SK-N-MC (cell line): ENCODE data around the gene ASTN2.

Source experiments
- DNase-seq: peaks from one replicate; pipeline ENCODE4 v3.0.0-alpha.2; 2011; ENCODE audit warnings: low read depth, low spot score
- H3K27ac ChIP-seq: fragments of 200-600 bp; sonication (generic); 2 replicates; pipeline ENCODE4 v1.5.1; 2016; ENCODE audit warnings: mixed run types
- H3K36me3 ChIP-seq: fragments of 200-600 bp; sonication (generic); 2 replicates; pipeline ENCODE4 v1.6.1; 2017; ENCODE audit warnings: antibody characterized with exemption, low read length, mixed read lengths; ENCODE audit not compliant: insufficient read depth
- H3K4me3 ChIP-seq: fragments of 200-600 bp; sonication (generic); 2 replicates; pipeline ENCODE4 v1.5.1; 2016
- H3K9ac ChIP-seq: fragments of 200-600 bp; sonication (generic); 2 replicates; pipeline ENCODE4 v1.8.0; 2017; ENCODE audit warnings: mixed run types, mixed read lengths; ENCODE audit not compliant: insufficient read length
- H3K9me3 ChIP-seq: fragments of 200-600 bp; sonication (generic); 2 replicates; pipeline ENCODE4 v1.6.1; 2017; ENCODE audit warnings: low read depth, mild to moderate bottlenecking, antibody characterized with exemption, low read length, moderate library complexity, mixed read lengths
- EZH2 ChIP-seq: fragments of 200-600 bp; sonication (generic); IDR thresholded peaks from one replicate; pipeline ENCODE4 v1.6.1; 2017; ENCODE audit warnings: antibody characterized with exemption
- FOXP2 ChIP-seq: optimal IDR thresholded peaks from 2 replicates; pipeline ENCODE3; 2011; ENCODE audit warnings: mild to moderate bottlenecking, moderate library complexity; ENCODE audit not compliant: insufficient read depth; ENCODE audit errors: extremely low read length, control extremely low read depth
- POLR2AphosphoS5 ChIP-seq: IDR thresholded peaks from 2 replicates; pipeline ENCODE4 v1.6.1; 2012; ENCODE audit warnings: mild to moderate bottlenecking, low read depth, low read length, borderline replicate concordance

ASTN2 gene

GRCh38 chr9:116541402-116541801 lies 873.5 kb downstream of the ASTN2 start:
- H3K9ac ChIP-seq: no peak overlapping the region
- no peak overlapping the region for H3K4me3 ChIP-seq
- H3K36me3 ChIP-seq: no peaks in the 10 kb centered on the region
- TF ChIP-seq FOXP2: no peak
- no peak for TF ChIP-seq POLR2AphosphoS5
- TF ChIP-seq EZH2: no peak
- no peak for DNase-seq
- no peaks in the 10 kb centered on the region for H3K9me3 ChIP-seq
- no peak overlapping the region for H3K27ac ChIP-seq

- Histone ChIP-seq H3K36me3 (no peaks in the 10 kb centered on the region), H3K27ac (no peak overlapping the region), H3K9ac (no peak overlapping the region), H3K4me3 (no peak overlapping the region), H3K9me3 (no peaks in the 10 kb centered on the region)
- no peak for DNase-seq
- no peak for TF ChIP-seq EZH2
- TF ChIP-seq FOXP2: no peak
- no peak for TF ChIP-seq POLR2AphosphoS5
These were observed 875.3 kb downstream of the ASTN2 start for GRCh38 chr9:116539549-116539948.

- Histone ChIP-seq H3K9ac (no peak overlapping the region), H3K36me3 (no peaks in the 10 kb centered on the region), H3K4me3 (no peak overlapping the region), H3K27ac (no peak overlapping the region), H3K9me3 (no peaks in the 10 kb centered on the region)
- no peak for DNase-seq
- TF ChIP-seq FOXP2: no peak
- TF ChIP-seq EZH2: no peak
- TF ChIP-seq POLR2AphosphoS5: no peak
These were observed 889.2 kb downstream of the ASTN2 start for GRCh38 chr9:116525611-116526010.

DNA sequence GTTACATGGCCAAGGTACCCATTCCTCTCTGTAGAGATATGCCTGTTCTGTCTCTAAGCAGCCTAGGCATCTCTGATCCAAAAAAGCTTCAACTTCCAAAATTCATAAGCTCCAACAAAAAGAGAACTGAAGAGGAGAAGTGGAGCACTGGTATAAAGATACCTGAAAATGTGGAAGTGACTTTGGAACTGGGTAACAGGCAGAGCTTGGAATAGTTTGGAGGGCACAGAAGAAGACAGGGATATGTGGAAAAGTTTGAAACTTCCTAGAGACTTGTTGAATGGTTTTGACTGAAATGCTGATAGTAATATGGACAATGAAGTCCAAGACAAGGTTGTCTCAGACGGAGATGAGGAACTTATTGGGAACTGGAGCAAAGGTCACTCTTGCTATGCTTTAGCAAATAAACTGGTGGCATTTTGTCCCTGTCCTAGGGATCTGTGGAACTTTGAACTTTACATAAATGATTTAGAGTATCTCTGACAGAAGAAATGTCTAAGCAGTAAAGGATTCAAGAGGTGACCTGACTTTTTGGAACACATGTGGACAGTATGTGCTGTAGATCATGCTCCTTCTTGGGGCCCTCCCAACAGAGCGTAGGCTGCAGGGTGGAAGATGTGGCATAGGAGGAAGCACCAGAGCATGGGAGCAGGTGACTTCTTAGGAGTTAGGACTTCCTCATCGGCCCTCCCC lies 889.9 kb downstream of the ASTN2 start:
- no peaks in the 10 kb centered on the region for H3K9me3 ChIP-seq
- no peak for TF ChIP-seq POLR2AphosphoS5
- TF ChIP-seq EZH2: no peak
- TF ChIP-seq FOXP2: no peak
- no peak overlapping the region for H3K9ac ChIP-seq
- no peak overlapping the region for H3K27ac ChIP-seq
- no peak overlapping the region for H3K4me3 ChIP-seq
- no peak for DNase-seq
- H3K36me3 ChIP-seq: no peaks in the 10 kb centered on the region

GRCh38 chr9:116520218-116520617 lies 894.6 kb downstream of the ASTN2 start:
- H3K36me3 ChIP-seq: no peaks in the 10 kb centered on the region
- H3K9me3 ChIP-seq: peaks cover 3% of the 10 kb centered on the region; the same call in 1 of the 2 replicates
- H3K27ac ChIP-seq: no peak overlapping the region
- TF ChIP-seq POLR2AphosphoS5: no peak
- no peak for TF ChIP-seq FOXP2
- TF ChIP-seq EZH2: no peak
- no peak overlapping the region for H3K9ac ChIP-seq
- no peak overlapping the region for H3K4me3 ChIP-seq
- no peak for DNase-seq

- no peak overlapping the region for H3K27ac ChIP-seq
- H3K9ac ChIP-seq: no peak overlapping the region
These were observed 898.4 kb downstream of the ASTN2 start for GRCh38 chr9:116516456-116516855.

DNA sequence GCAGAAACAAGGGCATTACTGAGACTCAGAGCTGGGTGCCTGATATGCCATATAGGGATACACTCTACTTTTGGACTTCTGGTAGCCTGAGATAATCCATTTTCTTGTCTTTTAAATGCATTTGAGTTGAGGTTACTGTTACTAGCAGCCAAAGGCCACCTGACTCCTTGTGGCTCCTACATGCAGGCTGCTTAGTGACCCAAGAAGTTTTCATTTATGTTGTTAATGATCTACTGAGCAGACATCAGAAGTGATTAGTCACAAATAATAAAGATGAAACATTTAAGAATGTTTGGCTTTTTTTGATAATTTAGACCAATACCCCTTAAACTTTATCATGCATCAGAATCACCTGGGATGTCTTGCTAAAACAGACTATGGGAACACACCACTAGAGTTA lies 899.3 kb downstream of the ASTN2 start:
- Histone ChIP-seq H3K36me3 (no peaks in the 10 kb centered on the region), H3K27ac (no peak overlapping the region), H3K4me3 (no peak overlapping the region), H3K9me3 (peaks cover 3% of the 10 kb centered on the region; the same call in 1 of the 2 replicates), H3K9ac (no peak overlapping the region)
- TF ChIP-seq FOXP2: no peak
- no peak for TF ChIP-seq EZH2
- no peak for TF ChIP-seq POLR2AphosphoS5
- DNase-seq: no peak

More at GRCh38 chr9:116516456-116516855, 898.4 kb downstream of the ASTN2 start:
- TF ChIP-seq FOXP2 (no peak), POLR2AphosphoS5 (no peak), EZH2 (no peak)
- Histone ChIP-seq H3K36me3 (no peaks in the 10 kb centered on the region), H3K4me3 (no peak overlapping the region), H3K9me3 (peaks cover 3% of the 10 kb centered on the region; the same call in 1 of the 2 replicates)
- no peak for DNase-seq

- Histone ChIP-seq H3K27ac (no peak overlapping the region), H3K9ac (no peak overlapping the region), H3K9me3 (no peaks in the 10 kb centered on the region), H3K4me3 (no peak overlapping the region), H3K36me3 (no peaks in the 10 kb centered on the region)
- no peak for TF ChIP-seq FOXP2
- no peak for TF ChIP-seq EZH2
- no peak for TF ChIP-seq POLR2AphosphoS5
- DNase-seq: no peak
These were observed 908.2 kb downstream of the ASTN2 start for GRCh38 chr9:116506685-116507084.
